Cardiac fibroblast (primary cell): Measurements from ENCODE around the gene PUM1.
A peak's percentile ranks its signal among the peaks of the same experiment; 100 is the strongest.
"Not testable (repeated sequence)": the region's sequence is repeated elsewhere in the genome, so short reads cannot be mapped to it uniquely, and the experiment has no call there.

ENCODE experiments used
- DNase-seq, 2 donors: peaks; one replicate each; pipeline versions ENCODE4 v3.0.0 to v3.0.0-alpha.2; 2010; ENCODE audit warnings: low read depth in 2 of 2
- H3K4me3 ChIP-seq, 2 donors: replicated peaks in 1 of 2; 1 replicate in 1 of 2; 2 replicates in 1 of 2; pipeline ENCODE4 v1.5.1; 2011; ENCODE audit warnings: low read depth in 2 of 2, low read length in 2 of 2, mild to moderate bottlenecking in 2 of 2, moderate library complexity in 1 of 2
- TF ChIP-seq, protein P1 (sequence below): IDR thresholded peaks from one replicate; pipeline ENCODE4 v1.5.1; 2011; ENCODE audit warnings: low read depth, mild to moderate bottlenecking, low read length, inconsistent platforms

PUM1 gene

DNA sequence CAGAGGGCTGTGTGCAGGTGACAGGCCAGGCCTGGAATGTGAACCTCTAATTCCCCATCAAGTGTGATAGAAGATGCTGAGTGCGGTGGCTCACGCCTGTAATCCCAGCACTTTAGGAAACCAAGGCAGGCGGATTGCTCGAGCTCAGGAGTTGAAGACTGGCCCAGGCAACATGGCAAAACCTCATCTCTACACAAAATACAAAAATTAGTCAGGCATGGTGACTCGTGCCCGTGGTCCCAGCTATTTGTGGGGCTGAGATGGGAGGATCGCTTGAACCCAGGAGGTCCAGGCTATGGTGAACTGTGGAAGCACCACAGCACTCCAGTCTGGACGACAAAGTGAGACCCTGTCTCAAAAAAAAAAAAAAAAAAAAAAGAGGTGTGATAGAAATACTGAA, 40.1 kb upstream of the PUM1 start:
- TF ChIP-seq, protein P1, sequence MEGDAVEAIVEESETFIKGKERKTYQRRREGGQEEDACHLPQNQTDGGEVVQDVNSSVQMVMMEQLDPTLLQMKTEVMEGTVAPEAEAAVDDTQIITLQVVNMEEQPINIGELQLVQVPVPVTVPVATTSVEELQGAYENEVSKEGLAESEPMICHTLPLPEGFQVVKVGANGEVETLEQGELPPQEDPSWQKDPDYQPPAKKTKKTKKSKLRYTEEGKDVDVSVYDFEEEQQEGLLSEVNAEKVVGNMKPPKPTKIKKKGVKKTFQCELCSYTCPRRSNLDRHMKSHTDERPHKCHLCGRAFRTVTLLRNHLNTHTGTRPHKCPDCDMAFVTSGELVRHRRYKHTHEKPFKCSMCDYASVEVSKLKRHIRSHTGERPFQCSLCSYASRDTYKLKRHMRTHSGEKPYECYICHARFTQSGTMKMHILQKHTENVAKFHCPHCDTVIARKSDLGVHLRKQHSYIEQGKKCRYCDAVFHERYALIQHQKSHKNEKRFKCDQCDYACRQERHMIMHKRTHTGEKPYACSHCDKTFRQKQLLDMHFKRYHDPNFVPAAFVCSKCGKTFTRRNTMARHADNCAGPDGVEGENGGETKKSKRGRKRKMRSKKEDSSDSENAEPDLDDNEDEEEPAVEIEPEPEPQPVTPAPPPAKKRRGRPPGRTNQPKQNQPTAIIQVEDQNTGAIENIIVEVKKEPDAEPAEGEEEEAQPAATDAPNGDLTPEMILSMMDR = no peak
- no peak for DNase-seq
- H3K4me3 ChIP-seq = no peak overlapping the region

DNA sequence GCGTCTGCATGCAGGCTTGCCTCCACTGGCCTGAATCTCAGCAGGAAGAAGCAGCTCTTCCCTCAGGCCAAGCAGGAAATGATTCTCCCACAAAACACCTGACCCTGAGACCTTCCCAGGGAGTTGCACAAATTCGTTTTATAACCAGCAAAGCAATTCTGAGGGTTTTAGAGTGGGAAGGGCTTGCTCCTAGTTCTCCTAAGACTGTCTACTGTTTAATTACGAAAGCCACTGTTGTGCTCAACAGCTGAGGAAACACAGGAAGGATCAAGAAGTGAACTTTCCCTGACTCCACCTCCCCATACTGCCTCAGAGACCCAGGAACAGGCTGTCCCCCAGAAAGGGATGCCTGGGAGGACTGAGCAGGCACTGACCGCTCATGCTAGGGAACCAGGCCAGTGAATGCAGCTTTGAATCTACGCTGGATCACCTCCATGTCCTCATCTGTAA, 37.0 kb upstream of the PUM1 start:
- DNase-seq = peak; percentile 57 to 81
- TF ChIP-seq, protein P1 = no peak

DNA sequence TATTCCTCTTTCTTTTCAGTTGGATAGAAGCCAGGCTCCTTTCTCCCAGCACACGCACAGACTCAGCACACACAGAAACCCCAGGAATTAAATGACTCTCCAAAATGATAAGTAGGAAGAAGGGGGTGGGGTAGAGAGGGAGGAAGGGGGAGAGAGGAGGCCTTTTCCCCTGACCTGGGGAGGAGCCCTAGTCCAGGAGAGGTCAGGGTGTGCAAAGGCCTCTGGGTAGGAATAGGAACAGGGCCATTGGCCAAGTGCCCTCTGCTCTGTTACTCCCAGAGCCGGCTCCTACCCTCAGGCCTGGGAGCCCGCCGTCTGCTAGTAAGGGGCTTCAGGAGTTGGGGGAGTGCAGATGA, 35.6 kb upstream of the PUM1 start:
- TF ChIP-seq, protein P1 = no peak
- H3K4me3 ChIP-seq = no peak overlapping the region
- peak; percentile 67 to 80 for DNase-seq

More for the DNA sequence above, 37.0 kb upstream of the PUM1 start:
- H3K4me3 ChIP-seq = no peak overlapping the region

- no peak overlapping the region for H3K4me3 ChIP-seq
- TF ChIP-seq, protein P1 = no peak
These were observed 33.9 kb upstream of the PUM1 start for GRCh38 chr1:31099293-31100032.

DNA sequence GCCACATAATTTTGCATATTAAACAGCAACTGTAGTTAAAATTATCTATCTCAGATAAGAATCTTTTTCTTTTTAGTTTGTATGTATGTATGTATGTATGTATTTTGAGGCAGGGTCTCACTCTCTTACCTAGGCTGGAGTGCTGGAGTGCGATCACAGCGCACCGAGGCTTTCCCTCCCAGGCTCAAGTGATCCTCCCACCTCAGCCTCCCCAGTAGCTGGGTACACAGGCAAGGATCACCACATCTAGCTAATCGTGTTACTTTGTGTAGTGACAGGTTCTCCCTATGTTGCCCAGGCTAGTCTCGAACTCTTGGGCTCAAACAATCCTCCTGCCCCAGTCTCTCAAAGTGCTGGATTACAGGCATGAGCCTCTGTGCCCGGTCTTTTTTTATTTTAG, 30.5 kb upstream of the PUM1 start:
- TF ChIP-seq, protein P1 = no peak
- no peak overlapping the region for H3K4me3 ChIP-seq
- no peak for DNase-seq

More at GRCh38 chr1:31099293-31100032, 33.9 kb upstream of the PUM1 start:
- no peak for DNase-seq

GRCh38 chr1:31095298-31095981, 29.9 kb upstream of the PUM1 start:
- no peak overlapping the region for H3K4me3 ChIP-seq
- TF ChIP-seq, protein P1 = no peak
- DNase-seq = peak; percentile 69 to 82

GRCh38 chr1:31088081-31088480, 22.6 kb upstream of the PUM1 start:
- DNase-seq, H3K4me3 ChIP-seq: not testable (repeated sequence)
